HepG2 (cell line): Measurements from ENCODE around the gene ASPHD1. TPM values are rescaled to one million over a fixed set of nuclear protein-coding genes. Genes with fewer than 3 reads are reported as not detected.

ENCODE experiments used
- ATAC-seq: fragments of 200-7000 bp; cut with Tn5 transposase; 3 replicates; pipeline ENCODE4 v1.9.1; 2020; ENCODE audit warnings: mild to moderate bottlenecking, moderate library complexity
- BruUV-seq: library from RNA; stranded (reverse); fragments of 400-500 nt; replicated peaks from 2 replicates; lab custom pipeline; 2021; lab: Mats Ljungman, UMichigan
- CTCF ChIA-PET: fragments of 300-600 bp; formaldehyde crosslinking; extraction: SDS; loops from one replicate; lab custom pipeline; 2021; ENCODE audit warnings: low total read pairs, inconsistent platforms, low intra/inter-chr PET ratio; lab: Yijun Ruan, JAX
- POLR2A ChIA-PET: fragments of 350-600 bp; sonication (Branson Sonifier 250); formaldehyde crosslinking; loops from one replicate; lab custom pipeline; 2020; ENCODE audit warnings: antibody characterized with exemption, inconsistent platforms; lab: Yijun Ruan, JAX
- DNase-seq: peaks from one replicate; pipeline ENCODE4 v3.0.0-alpha.2; 2015; ENCODE audit warnings: low spot score
- FAIRE-seq: peaks from 3 replicates; lab custom pipeline; 2011; peaks lifted over from hg19 to GRCh38; lab: Jason Lieb, UNC
- H2AFZ ChIP-seq: one replicate; pipeline ENCODE4 v1.6.1; 2011; ENCODE audit warnings: low read length, inconsistent platforms
- H3K27ac ChIP-seq: fragments of 300-600 bp; 3 replicates; pipeline ENCODE4 v1.8.0; 2011; ENCODE audit warnings: mixed run types, mild to moderate bottlenecking, mixed read lengths, low read length, inconsistent platforms; ENCODE audit not compliant: insufficient read depth; ENCODE audit errors: extremely low read length
- H3K27me3 ChIP-seq, 2 experiments: fragments of 200-600 bp in 1 of 2; 2 replicates in 1 of 2; 3 replicates in 1 of 2; pipeline versions ENCODE4 v1.6.0 to v1.8.0; 2011; ENCODE audit warnings: low read length in 2 of 2, mild to moderate bottlenecking in 2 of 2, moderate library complexity in 2 of 2, inconsistent platforms in 1 of 2; ENCODE audit not compliant: insufficient read depth in 2 of 2, control insufficient read depth in 1 of 2
- H3K36me3 ChIP-seq, 2 experiments: fragments of 200-600 bp in 1 of 2; replicated peaks in 1 of 2; 2 replicates in 1 of 2; 3 replicates in 1 of 2; pipeline versions ENCODE4 v1.5.1 to v1.8.0; 2011; ENCODE audit warnings: low read length in 2 of 2, inconsistent platforms in 1 of 2; ENCODE audit not compliant: insufficient read depth in 2 of 2, control insufficient read depth in 1 of 2
- H3K4me1 ChIP-seq: 2 replicates; pipeline ENCODE4 v1.5.1; 2012; ENCODE audit warnings: low read length, inconsistent platforms; ENCODE audit not compliant: insufficient read depth
- H3K4me2 ChIP-seq: 2 replicates; pipeline ENCODE4 v1.6.0; 2011; ENCODE audit warnings: low read depth, low read length, inconsistent platforms
- H3K4me3 ChIP-seq, 3 experiments: fragments of 200-600 bp in 1 of 3; sonication (generic), shearing (Covaris generic) in 1 of 3; replicated peaks in 1 of 3; 2 replicates each; pipeline ENCODE4 v1.5.1; 2011 to 2016; ENCODE audit warnings: low read length in 3 of 3, inconsistent platforms in 2 of 3, low read depth in 2 of 3, mild to moderate bottlenecking in 2 of 3, control low read depth in 1 of 3, mixed read lengths in 1 of 3; ENCODE audit not compliant: insufficient read depth in 1 of 3
- H3K79me2 ChIP-seq: one replicate; pipeline ENCODE4 v1.6.1; 2011; ENCODE audit warnings: low read length, inconsistent platforms; ENCODE audit not compliant: insufficient read depth
- H3K9ac ChIP-seq: 2 replicates; pipeline ENCODE4 v1.6.0; 2011; ENCODE audit warnings: mild to moderate bottlenecking, low read depth, low read length, inconsistent platforms; ENCODE audit not compliant: insufficient read depth
- H3K9me3 ChIP-seq: 2 replicates; pipeline ENCODE4 v1.5.1; 2012; ENCODE audit warnings: mild to moderate bottlenecking, low read length
- H4K20me1 ChIP-seq: 2 replicates; pipeline ENCODE4 v1.6.0; 2011; ENCODE audit warnings: inconsistent platforms, mild to moderate bottlenecking, low read length, moderate library complexity; ENCODE audit not compliant: insufficient read depth
- ETS1 ChIP-seq: sonication (generic); formaldehyde crosslinking; IDR thresholded peaks from 2 replicates; pipeline ENCODE4 v1.4.0; 2020; ENCODE audit warnings: missing genetic modification reagents
- SNAPC2 ChIP-seq: sonication (generic); formaldehyde crosslinking; IDR thresholded peaks from 2 replicates; pipeline ENCODE4 v1.8.1; 2022; ENCODE audit warnings: mild to moderate bottlenecking, missing genetic modification reagents
- SRY ChIP-seq: sonication (generic); formaldehyde crosslinking; IDR thresholded peaks from 2 replicates; pipeline ENCODE4 v1.8.0; 2022; ENCODE audit warnings: mild to moderate bottlenecking, missing genetic modification reagents
- TOE1 ChIP-seq: sonication (generic); formaldehyde crosslinking; IDR thresholded peaks from 2 replicates; pipeline ENCODE4 v1.4.0; 2020; ENCODE audit warnings: mild to moderate bottlenecking, missing genetic modification reagents
- ZBTB10 ChIP-seq: sonication (generic); formaldehyde crosslinking; IDR thresholded peaks from 2 replicates; pipeline ENCODE4 v1.4.0; 2020; ENCODE audit warnings: missing genetic modification reagents, borderline replicate concordance
- ZNF549 ChIP-seq: sonication (generic); formaldehyde crosslinking; IDR thresholded peaks from 2 replicates; pipeline ENCODE4 v1.5.0; 2020; ENCODE audit warnings: missing genetic modification reagents
- WGBS: methylation state at CpG from one replicate; pipeline ENCODE4 v1.1.6; 2017; ENCODE audit warnings: low lambda C conversion rate; 5-methylcytosine and 5-hydroxymethylcytosine counted together
- in situ Hi-C: cut with HindIII; loops from 2 replicates; pipeline ENCODE4 v1.10.0; 2017; ENCODE audit warnings: low pct_unique_long_range_greater_than_20kb; ENCODE audit not compliant: extremely low pct_ligation_motif_present
- intact Hi-C: fragments of 100-400 bp; cut with micrococcal nuclease; formaldehyde crosslinking; loops from one replicate; pipeline ENCODE4 v1.10.0; 2022; ENCODE audit not compliant: unreplicated experiment
- polyA plus RNA-seq, 8 experiments: library from polyadenylated mRNA; depleted of rRNA in 3 of 8; stranded (reverse) in 7 of 8; unstranded in 1 of 8; fragments of >200 nt; fragmentation: Illumina TruSeq in 4 of 8; extraction: Trizol in 4 of 8; gene quantifications; 2 replicates each; pipeline versions ENCODE4 v1.2.1 to v1.2.3, GENCODE V29; 2011 to 2016; ENCODE audit warnings: low read depth in 4 of 8, missing spikeins in 1 of 8, mixed read lengths in 1 of 8; ENCODE audit not compliant: insufficient read depth in 1 of 8
- total RNA-seq, 5 experiments: library from RNA; depleted of rRNA; stranded (reverse); fragments of >200 nt; fragmentation: Illumina TruSeq; extraction: Trizol; gene quantifications; 2 replicates each; pipeline ENCODE4 v1.2.3, GENCODE V29; 2016; ENCODE audit warnings: low read depth in 1 of 5

ASPHD1 gene
- total and polyA plus RNA-seq, 2 of the 13 experiments (the other 11 are each of a cell fraction or from before 2014, with no cell fraction given) = 13.1 to 19.7 TPM

GRCh38 chr16:29852654-29853053, 47.6 kb upstream of the ASPHD1 start:
- no peak for TF ChIP-seq ETS1 (CRISPR knock-in tag)
- TF ChIP-seq ZNF549 (CRISPR knock-in tag) = no peak
- TF ChIP-seq TOE1 (CRISPR knock-in tag) = no peak
- TF ChIP-seq SRY = no peak
- TF ChIP-seq SNAPC2 = no peak
- POLR2A ChIA-PET = interaction anchor here (0.9 kb wide), 1 partner anchor 36 kb away, joined by 3 read pairs; no protein-coding TSS in a partner anchor

GRCh38 chr16:29854520-29855100, 45.7 kb upstream of the ASPHD1 start:
- no peak overlapping the region for H3K9ac ChIP-seq
- ChIA-PET CTCF (no interaction called here), POLR2A (interaction anchor here (0.7 to 2.3 kb wide), 5 partner anchors 9 to 45 kb away, joined by 3 to 5 read pairs (median 3); partner anchors contain the start of genes ASPHD1, CDIPT, PAGR1 and SEZ6L2)
- no peaks in the 10 kb centered on the region for H3K79me2 ChIP-seq
- H3K27me3 ChIP-seq = no peaks in the 10 kb centered on the region
- H4K20me1 ChIP-seq = no peaks in the 10 kb centered on the region
- TF ChIP-seq ZBTB10 = no peak
- intact Hi-C loops (no loop called here), in situ Hi-C loops (no loop called here)
- FAIRE-seq (no peak), DNase-seq (no peak), ATAC-seq (peak; percentile 54)
- no peaks in the 10 kb centered on the region for H3K4me1 ChIP-seq
- no peak overlapping the region for H3K4me3 ChIP-seq
- BruUV-seq = no TSS peak
- H3K27ac ChIP-seq = no peak overlapping the region
- WGBS = 61% methylated on average over 5 of the region's 5 CpGs
- no peak overlapping the region for H3K4me2 ChIP-seq
- H3K36me3 ChIP-seq = peaks cover 0 to 4% of the 10 kb centered on the region in 2 experiments; a peak in 2 of 5 replicates
- no peaks in the 10 kb centered on the region for H3K9me3 ChIP-seq
- H2AFZ ChIP-seq = no peak overlapping the region

More at GRCh38 chr16:29852654-29853053, 47.6 kb upstream of the ASPHD1 start:
- Histone ChIP-seq H3K36me3 (no peaks in the 10 kb centered on the region), H2AFZ (no peak overlapping the region), H3K79me2 (no peaks in the 10 kb centered on the region), H3K9ac (no peak overlapping the region), H3K27ac (no peak overlapping the region), H3K9me3 (no peaks in the 10 kb centered on the region), H3K4me3 (no peak overlapping the region), H3K27me3 (no peaks in the 10 kb centered on the region), H4K20me1 (no peaks in the 10 kb centered on the region), H3K4me1 (no peaks in the 10 kb centered on the region), H3K4me2 (no peak overlapping the region)
- in situ Hi-C loops (no loop called here), intact Hi-C loops (no loop called here)
- FAIRE-seq (no peak), ATAC-seq (no peak), DNase-seq (no peak)
- 69% methylated on average over 7 of the region's 7 CpGs for WGBS
- CTCF ChIA-PET = no interaction called here
- no TSS peak for BruUV-seq
